ENCODE data around the gene CLNK. TPM values are rescaled to one million over a fixed set of nuclear protein-coding genes. Genes with fewer than 3 reads are reported as not detected.

Gene CLNK
- total RNA-seq, 1 experiment from 2014 or later, result not detected

- Histone ChIP-seq H3K27me3 (ENCODE audit: insufficient read depth, low read length) (no peaks in the 10 kb centered on the region), H3K27ac (ENCODE audit: low read depth, low read length) (no peak overlapping the region), H3K4me2 (ENCODE audit: low read length) (no peak overlapping the region), H3K9me2 (ENCODE audit: insufficient read depth) (0 out of 2 replicates have a peak, but pooled peaks cover 4% of the 10 kb centered on the region), H3K36me3 (ENCODE audit: control insufficient read depth in 1 of 2, insufficient read depth in 2 of 2, low read length in 2 of 2) (no peaks in the 10 kb centered on the region), H2AFZ (ENCODE audit: low read depth, low read length, poor library complexity, severe bottlenecking) (no peak overlapping the region), H3K4me1 (ENCODE audit: control insufficient read depth in 1 of 2, insufficient read depth in 2 of 2, low read length in 2 of 2) (no peaks in the 10 kb centered on the region), H3K79me2 (ENCODE audit: insufficient read depth, low read length) (no peaks in the 10 kb centered on the region), H3K9me3 (ENCODE audit: control insufficient read depth in 1 of 2, insufficient read depth in 1 of 2, low read depth in 1 of 2, low read length in 2 of 2) (no peaks in the 10 kb centered on the region), H3K9ac (ENCODE audit: low read length) (no peak overlapping the region), H4K20me1 (ENCODE audit: insufficient read depth) (no peaks in the 10 kb centered on the region), H3K4me3 (replicated peaks in 1 of 2; ENCODE audit: low read depth in 1 of 2, low read length in 2 of 2) (no peak overlapping the region)
- ATAC-seq (no peak), DNase-seq (ENCODE audit: low read depth, low spot score) (no peak)
- ChIA-PET POLR2A (no interaction called here), CTCF (no interaction called here), RAD21 (ENCODE audit: low non-redundant PET in 1 of 2, low total read pairs in 2 of 2, uncharacterized antibody in 2 of 2, unreplicated experiment in 2 of 2) (no interaction called here)
- no TSS peak for BruUV-seq (replicated peaks)
- intact Hi-C loops (cut with micrococcal nuclease), result no loop called here
- no peak for TF ChIP-seq JUND (IDR thresholded peaks at IDR 0.05)
Observed at GRCh38 chr4:10682397-10682796, 2.2 kb downstream of the CLNK start.

GRCh38 chr4:10677796-10678497, 6.6 kb downstream of the CLNK start:
- Histone ChIP-seq H4K20me1 (ENCODE audit: insufficient read depth) (no peaks in the 10 kb centered on the region), H3K9me3 (ENCODE audit: control insufficient read depth in 1 of 2, insufficient read depth in 1 of 2, low read depth in 1 of 2, low read length in 2 of 2) (no peaks in the 10 kb centered on the region), H3K4me3 (replicated peaks in 1 of 2; ENCODE audit: low read depth in 1 of 2, low read length in 2 of 2) (no peak overlapping the region), H3K4me2 (ENCODE audit: low read length) (no peak overlapping the region), H3K9me2 (ENCODE audit: insufficient read depth) (no peaks in the 10 kb centered on the region), H3K27ac (ENCODE audit: low read depth, low read length) (no peak overlapping the region), H3K36me3 (ENCODE audit: control insufficient read depth in 1 of 2, insufficient read depth in 2 of 2, low read length in 2 of 2) (no peaks in the 10 kb centered on the region), H3K4me1 (ENCODE audit: control insufficient read depth in 1 of 2, insufficient read depth in 2 of 2, low read length in 2 of 2) (no peaks in the 10 kb centered on the region), H3K79me2 (ENCODE audit: insufficient read depth, low read length) (no peaks in the 10 kb centered on the region), H2AFZ (ENCODE audit: low read depth, low read length, poor library complexity, severe bottlenecking) (no peak overlapping the region), H3K27me3 (ENCODE audit: insufficient read depth, low read length) (no peaks in the 10 kb centered on the region), H3K9ac (ENCODE audit: low read length) (no peak overlapping the region)
- POLR2A ChIA-PET, result no interaction called here
- RAD21 ChIA-PET (ENCODE audit: low non-redundant PET in 1 of 2, low total read pairs in 2 of 2, uncharacterized antibody in 2 of 2, unreplicated experiment in 2 of 2), result no interaction called here
- TF ChIP-seq EZH2 (IDR thresholded peaks at IDR 0.05), result no peak
- no peak for TF ChIP-seq SP1 (IDR thresholded peaks at IDR 0.05; ENCODE audit: low read depth)
- no peak for TF ChIP-seq CEBPB (IDR thresholded peaks at IDR 0.05; ENCODE audit: low read depth)
- no peak for TF ChIP-seq TCF7L2 (IDR thresholded peaks at IDR 0.05; ENCODE audit: borderline replicate concordance, extremely low read depth, insufficient read depth, insufficient read length)
- no peak for TF ChIP-seq EGR1 (IDR thresholded peaks at IDR 0.05; ENCODE audit: low read depth)
- TF ChIP-seq FOSL1 (IDR thresholded peaks at IDR 0.05; ENCODE audit: low read depth), result no peak
- no peak for TF ChIP-seq CBX3 (IDR thresholded peaks at IDR 0.05; ENCODE audit: low read depth)
- TF ChIP-seq RAD21 (IDR thresholded peaks at IDR 0.05; ENCODE audit: low read depth), result no peak
- no peak for TF ChIP-seq JUND (IDR thresholded peaks at IDR 0.05)
- TF ChIP-seq ZBTB33 (IDR thresholded peaks at IDR 0.05; ENCODE audit: extremely low read depth, insufficient replicate concordance, low read length), result no peak
- no peak for TF ChIP-seq ATF3 (IDR thresholded peaks at IDR 0.05)
- no peak for TF ChIP-seq EZH2phosphoT487 (IDR thresholded peaks at IDR 0.05; ENCODE audit: borderline replicate concordance)
- no peak for TF ChIP-seq ZFX (IDR thresholded peaks at IDR 0.05)
- DNase-seq (ENCODE audit: low read depth, low spot score) (no peak), ATAC-seq (no peak)
- intact Hi-C loops (cut with micrococcal nuclease), result no loop called here
- no TSS peak for BruUV-seq (replicated peaks)
- CTCF ChIA-PET, result no interaction called here

All from HCT116 (cell line).